PFSK-1 (cell line): ENCODE results near the gene CTNND2.

Experiments
- FOXP2 ChIP-seq: optimal IDR thresholded peaks from 2 replicates; pipeline ENCODE3; 2011; ENCODE audit warnings: borderline replicate concordance, control low read depth, inconsistent platforms; ENCODE audit not compliant: insufficient read depth; ENCODE audit errors: extremely low read length, extremely low read depth
- POLR2AphosphoS5 ChIP-seq: IDR thresholded peaks from 2 replicates; pipeline ENCODE4 v1.6.1; 2012; ENCODE audit warnings: low read depth, mild to moderate bottlenecking, control low read depth, low read length, moderate library complexity
- REST ChIP-seq, 2 experiments: IDR thresholded peaks; 2 replicates each; pipeline versions ENCODE4 v1.6.1 to v1.8.0; 2011 to 2012; ENCODE audit warnings: low read depth in 2 of 2, low read length in 2 of 2, control low read depth in 1 of 2, inconsistent platforms in 1 of 2, mild to moderate bottlenecking in 1 of 2, moderate library complexity in 1 of 2; ENCODE audit not compliant: insufficient read depth in 1 of 2
- SIN3A ChIP-seq: IDR thresholded peaks from 2 replicates; pipeline ENCODE4 v1.6.1; 2012; ENCODE audit warnings: mild to moderate bottlenecking, low read length, moderate library complexity, borderline replicate concordance; ENCODE audit not compliant: insufficient read depth
- TAF1 ChIP-seq: IDR thresholded peaks from 2 replicates; pipeline ENCODE4 v1.6.1; 2012; ENCODE audit warnings: low read length, control low read depth, borderline replicate concordance; ENCODE audit not compliant: insufficient read depth

CTNND2 gene

GRCh38 chr5:11801061-11801460 is 103.2 kb downstream of the CTNND2 start:
- TF ChIP-seq FOXP2 (no peak), REST (IDR thresholded peaks at IDR 0.05; ENCODE audit: insufficient read depth in 1 of 2, low read depth in 2 of 2, low read length in 2 of 2) (no peak), SIN3A (no peak), POLR2AphosphoS5 (no peak), TAF1 (no peak)

- no peak for TF ChIP-seq TAF1
- no peak for TF ChIP-seq SIN3A
- TF ChIP-seq FOXP2 = no peak
- TF ChIP-seq POLR2AphosphoS5 = no peak
- no peak for TF ChIP-seq REST (IDR thresholded peaks at IDR 0.05; ENCODE audit: insufficient read depth in 1 of 2, low read depth in 2 of 2, low read length in 2 of 2)
These were observed 107.1 kb downstream of the CTNND2 start for GRCh38 chr5:11797132-11797531.

GRCh38 chr5:11793396-11793795 is 110.8 kb downstream of the CTNND2 start:
- TF ChIP-seq REST (IDR thresholded peaks at IDR 0.05; ENCODE audit: insufficient read depth in 1 of 2, low read depth in 2 of 2, low read length in 2 of 2) = no peak
- TF ChIP-seq POLR2AphosphoS5 = no peak
- TF ChIP-seq SIN3A = no peak
- TF ChIP-seq TAF1 = no peak
- TF ChIP-seq FOXP2 = no peak

- TF ChIP-seq SIN3A (no peak), REST (IDR thresholded peaks at IDR 0.05; ENCODE audit: insufficient read depth in 1 of 2, low read depth in 2 of 2, low read length in 2 of 2) (no peak), TAF1 (no peak), FOXP2 (no peak), POLR2AphosphoS5 (no peak)
These were observed 111.6 kb downstream of the CTNND2 start for GRCh38 chr5:11792621-11793020.

- no peak for TF ChIP-seq TAF1
- TF ChIP-seq FOXP2 = no peak
- TF ChIP-seq POLR2AphosphoS5 = no peak
- no peak for TF ChIP-seq REST (IDR thresholded peaks at IDR 0.05; ENCODE audit: insufficient read depth in 1 of 2, low read depth in 2 of 2, low read length in 2 of 2)
These were observed 112.5 kb downstream of the CTNND2 start for GRCh38 chr5:11791792-11792191.
